HFF-Myc (cell line): ENCODE measurements around the gene CLIC5.

Experiments
- DNase-seq: peaks from one replicate; pipeline ENCODE4 v3.0.0-alpha.2; 2011; ENCODE audit warnings: low read depth; ENCODE audit errors: extremely low read depth
- H3K4me3 ChIP-seq: replicated peaks from 2 replicates; pipeline ENCODE4 v1.5.1; 2011; ENCODE audit warnings: low read depth, mild to moderate bottlenecking, control low read depth, low read length
- CTCF ChIP-seq: IDR thresholded peaks from 2 replicates; pipeline ENCODE4 v1.5.1; 2012; ENCODE audit warnings: mild to moderate bottlenecking, low read depth, low read length, control low read depth; ENCODE audit errors: missing control alignments

The CLIC5 gene

GRCh38 chr6:45877970-45878590 lies 137.6 kb downstream of the CLIC5 start:
- no peak for TF ChIP-seq CTCF
- no peak for DNase-seq
- H3K4me3 ChIP-seq: no peak overlapping the region

- no peak for DNase-seq
- H3K4me3 ChIP-seq: no peak overlapping the region
- no peak for TF ChIP-seq CTCF
These were observed 142.8 kb downstream of the CLIC5 start for GRCh38 chr6:45872827-45873365.

GRCh38 chr6:45870531-45870930 lies 145.1 kb downstream of the CLIC5 start:
- TF ChIP-seq CTCF: no peak
- no peak for DNase-seq
- no peak overlapping the region for H3K4me3 ChIP-seq

GRCh38 chr6:45864651-45865050 lies 151.0 kb downstream of the CLIC5 start:
- no peak overlapping the region for H3K4me3 ChIP-seq
- no peak for DNase-seq
- no peak for TF ChIP-seq CTCF

GRCh38 chr6:45858691-45859090 lies 157.0 kb downstream of the CLIC5 start:
- DNase-seq: no peak
- TF ChIP-seq CTCF: no peak
- H3K4me3 ChIP-seq: no peak overlapping the region

GRCh38 chr6:45857827-45858226 lies 157.8 kb downstream of the CLIC5 start:
- no peak for DNase-seq
- H3K4me3 ChIP-seq: no peak overlapping the region
- no peak for TF ChIP-seq CTCF
